Testis (tissue), 3 donors: ENCODE results near the gene UNC5B. TPM values are rescaled to one million over a fixed set of nuclear protein-coding genes. Genes with fewer than 3 reads are reported as not detected.

Experiments
- DNase-seq: peaks from one replicate; pipeline ENCODE4 v3.0.0-alpha.2; 2019
- H3K27ac ChIP-seq, 2 donors: fragments of 200-600 bp; sonication (generic); one replicate each; pipeline ENCODE4 v1.5.1; 2019
- H3K27me3 ChIP-seq: fragments of 200-600 bp; sonication (generic); one replicate; pipeline ENCODE4 v1.5.1; 2019
- H3K36me3 ChIP-seq: fragments of 200-600 bp; sonication (generic); one replicate; pipeline ENCODE4 v1.5.1; 2017; ENCODE audit warnings: low read depth; ENCODE audit errors: missing control alignments
- H3K4me1 ChIP-seq: fragments of 200-600 bp; sonication (generic); one replicate; pipeline ENCODE4 v1.5.1; 2019
- H3K4me3 ChIP-seq, 2 donors: fragments of 200-600 bp; sonication (generic); one replicate each; pipeline ENCODE4 v1.5.1; 2017 to 2019
- H3K9me3 ChIP-seq: fragments of 200-600 bp; sonication (generic); one replicate; pipeline ENCODE4 v1.5.1; 2017
- CTCF ChIP-seq, 3 experiments: fragments of 450-650 bp in 2 of 3; fragments of 200-600 bp in 1 of 3; sonication (generic) in 1 of 3; IDR thresholded peaks; one replicate each; pipeline ENCODE4 v1.5.1; 2016 to 2019; ENCODE audit warnings: antibody characterized with exemption in 3 of 3, mild to moderate bottlenecking in 2 of 3, moderate library complexity in 1 of 3
- POLR2A ChIP-seq: fragments of 450-650 bp; IDR thresholded peaks from one replicate; pipeline ENCODE4 v1.6.1; 2017; ENCODE audit warnings: antibody characterized with exemption, mild to moderate bottlenecking, moderate library complexity
- WGBS, 2 donors: methylation state at CpG; one replicate each; pipeline ENCODE4 v1.1.5; 2018; 5-methylcytosine and 5-hydroxymethylcytosine counted together
- intact Hi-C: fragments of 100-400 bp; cut with DNase I; formaldehyde crosslinking; loops from one replicate; pipeline ENCODE4 v1.15.1; 2023; ENCODE audit warnings: low total_unique reads
- polyA plus RNA-seq: library from polyadenylated mRNA; stranded (reverse); fragments of 350-450 nt; fragmentation: Illumina TruSeq; extraction: RNeasy Lipid Tissue Mini Kit (QIAGEN cat#74804); gene quantifications from one replicate; pipeline ENCODE4 v1.2.3, GENCODE V29; 2014; ENCODE audit warnings: low read depth, low replicate concordance; ENCODE audit not compliant: insufficient read depth
- total RNA-seq, 2 donors: library from RNA; depleted of rRNA; stranded (reverse); fragments of >200 nt; gene quantifications; one replicate each; pipeline ENCODE4 v1.2.3, GENCODE V29; 2016

UNC5B gene
- total and polyA plus RNA-seq, 3 donors from 2014 or later, result 14.8 to 44.4 (median 24.4) TPM

DNA sequence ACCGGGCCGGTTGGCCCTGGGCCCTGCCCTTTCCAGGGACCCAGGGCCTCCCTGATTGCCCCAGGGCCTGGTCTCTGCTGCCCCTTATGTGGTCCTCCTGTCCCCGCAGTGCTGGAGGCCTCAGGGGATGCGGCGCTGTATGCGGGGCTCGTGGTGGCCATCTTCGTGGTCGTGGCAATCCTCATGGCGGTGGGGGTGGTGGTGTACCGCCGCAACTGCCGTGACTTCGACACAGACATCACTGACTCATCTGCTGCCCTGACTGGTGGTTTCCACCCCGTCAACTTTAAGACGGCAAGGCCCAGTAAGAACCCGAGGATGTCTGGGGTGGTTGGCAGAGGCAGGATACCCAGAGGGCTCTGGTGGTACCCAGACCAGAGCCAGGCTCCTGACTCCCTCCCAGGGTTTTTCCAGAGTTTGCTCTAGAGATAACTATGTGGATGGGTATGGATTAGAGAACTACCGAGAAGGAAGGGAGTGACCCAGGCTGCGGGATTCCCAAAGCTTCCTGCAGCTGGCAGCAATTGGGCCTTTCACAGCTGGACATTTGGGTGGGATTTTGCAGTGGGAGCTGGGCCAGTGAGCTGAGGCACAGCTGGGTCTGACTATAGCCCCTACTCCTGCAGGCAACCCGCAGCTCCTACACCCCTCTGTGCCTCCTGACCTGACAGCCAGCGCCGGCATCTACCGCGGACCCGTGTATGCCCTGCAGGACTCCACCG, 78.6 kb downstream of the UNC5B start:
- Histone ChIP-seq H3K4me1 (peaks cover 23% of the 10 kb centered on the region), H3K27ac (no peak overlapping the region), H3K27me3 (no peaks in the 10 kb centered on the region), H3K4me3 (no peak overlapping the region), H3K9me3 (no peaks in the 10 kb centered on the region), H3K36me3 (no peaks in the 10 kb centered on the region)
- 92 to 96% methylated on average over 15 to 26 of the region's 26 CpGs for WGBS, 2 donors
- DNase-seq, result no peak
- intact Hi-C loops, result no loop called here
- TF ChIP-seq CTCF (IDR thresholded peaks at IDR 0.05) (no peak), POLR2A (no peak)

GRCh38 chr10:71291528-71291900, 79.1 kb downstream of the UNC5B start:
- H3K27me3 ChIP-seq, result no peaks in the 10 kb centered on the region
- intact Hi-C loops, result no loop called here
- 93 to 97% methylated on average over 8 to 13 of the region's 13 CpGs for WGBS, 2 donors
- no peak overlapping the region for H3K4me3 ChIP-seq
- no peak overlapping the region for H3K27ac ChIP-seq
- peaks cover 23% of the 10 kb centered on the region for H3K4me1 ChIP-seq
- H3K9me3 ChIP-seq, result no peaks in the 10 kb centered on the region
- TF ChIP-seq CTCF (IDR thresholded peaks at IDR 0.05), result no peak
- no peak for TF ChIP-seq POLR2A
- DNase-seq, result no peak
- H3K36me3 ChIP-seq, result no peaks in the 10 kb centered on the region

DNA sequence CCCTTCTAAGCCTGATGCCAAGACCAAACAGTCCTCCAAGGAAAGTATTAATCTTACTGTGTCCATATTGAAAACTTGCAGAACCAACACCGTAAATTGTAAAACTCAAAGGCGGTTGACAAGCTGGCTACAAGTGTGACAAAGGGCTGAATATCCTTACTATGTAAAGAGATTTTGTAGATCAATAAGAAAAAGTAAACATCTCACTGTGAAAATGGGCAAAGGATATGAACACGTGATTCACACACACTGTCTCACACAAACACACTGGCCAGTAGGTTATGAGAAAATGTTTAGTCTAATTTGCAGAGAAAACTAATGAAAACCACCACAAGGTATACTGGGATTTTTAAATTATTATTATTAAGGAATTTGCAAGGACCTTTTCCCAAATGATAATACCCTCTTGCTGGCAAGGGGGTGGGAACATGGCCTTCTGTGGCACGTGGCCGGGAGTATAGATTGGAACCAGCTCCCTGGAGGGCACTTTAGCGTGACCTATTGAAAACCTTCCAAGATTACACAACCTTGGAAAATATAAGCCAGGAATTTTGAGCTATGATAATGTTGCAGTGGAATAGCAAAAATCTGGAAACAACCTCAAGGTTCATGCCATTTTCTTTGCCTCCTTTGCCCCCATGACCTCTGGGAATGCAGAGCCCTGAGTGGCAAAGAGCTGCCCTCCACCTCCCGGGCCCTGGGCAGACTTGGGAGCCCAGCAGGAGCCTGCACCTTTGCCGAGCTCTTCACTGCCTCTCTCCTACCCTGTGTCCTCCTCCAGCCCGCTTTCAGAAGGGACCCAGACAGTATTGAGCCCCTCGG, 80.5 kb downstream of the UNC5B start:
- Histone ChIP-seq H3K9me3 (no peaks in the 10 kb centered on the region), H3K4me3 (no peak overlapping the region), H3K36me3 (no peaks in the 10 kb centered on the region), H3K4me1 (peaks cover 23% of the 10 kb centered on the region), H3K27me3 (no peaks in the 10 kb centered on the region), H3K27ac (no peak overlapping the region)
- no peak for TF ChIP-seq CTCF (IDR thresholded peaks at IDR 0.05)
- TF ChIP-seq POLR2A, result no peak
- intact Hi-C loops, result no loop called here
- no peak for DNase-seq
- WGBS, 2 donors, result 70 to 80% methylated on average over 10 of the region's 10 CpGs

DNA sequence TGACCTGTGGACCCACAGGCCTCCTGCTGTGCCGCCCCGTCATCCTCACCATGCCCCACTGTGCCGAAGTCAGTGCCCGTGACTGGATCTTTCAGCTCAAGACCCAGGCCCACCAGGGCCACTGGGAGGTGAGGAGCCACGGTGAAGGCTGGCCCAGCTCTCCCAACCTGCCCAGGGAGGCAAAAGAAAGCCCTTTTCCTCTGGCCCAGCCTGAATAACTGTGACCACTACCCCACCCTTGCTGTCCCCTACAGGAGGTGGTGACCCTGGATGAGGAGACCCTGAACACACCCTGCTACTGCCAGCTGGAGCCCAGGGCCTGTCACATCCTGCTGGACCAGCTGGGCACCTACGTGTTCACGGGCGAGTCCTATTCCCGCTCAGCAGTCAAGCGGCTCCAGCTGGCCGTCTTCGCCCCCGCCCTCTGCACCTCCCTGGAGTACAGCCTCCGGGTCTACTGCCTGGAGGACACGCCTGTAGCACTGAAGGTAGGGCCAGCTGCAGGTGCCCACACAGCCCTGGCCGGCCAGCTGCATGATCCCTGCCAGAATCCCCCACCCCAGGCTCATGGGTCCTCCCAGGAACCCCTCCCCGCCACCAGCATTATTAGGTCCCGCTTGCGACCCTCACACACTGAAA, 81.2 kb downstream of the UNC5B start:
- intact Hi-C loops, result no loop called here
- H3K4me1 ChIP-seq, result peaks cover 23% of the 10 kb centered on the region
- TF ChIP-seq POLR2A, result no peak
- no peak for TF ChIP-seq CTCF (IDR thresholded peaks at IDR 0.05)
- H3K27ac ChIP-seq, result no peak overlapping the region
- 90 to 91% methylated on average over 13 to 19 of the region's 19 CpGs for WGBS, 2 donors
- H3K36me3 ChIP-seq, result no peaks in the 10 kb centered on the region
- no peak overlapping the region for H3K4me3 ChIP-seq
- H3K27me3 ChIP-seq, result no peaks in the 10 kb centered on the region
- DNase-seq, result no peak
- no peaks in the 10 kb centered on the region for H3K9me3 ChIP-seq
